Type B pancreatic cell (in vitro differentiated cells): ENCODE measurements around the gene RNF224. TPM values are rescaled to one million over a fixed set of nuclear protein-coding genes. Genes with fewer than 3 reads are reported as not detected.

Experiments
- DNase-seq: peaks from one replicate; pipeline ENCODE4 v3.0.0; 2021; ENCODE audit warnings: mixed read lengths; ENCODE audit not compliant: unreplicated experiment; ENCODE audit errors: extremely low spot score
- H3K27ac Mint-ChIP-seq: 2 replicates; pipeline ENCODE4 v1.8.0; 2021; ENCODE audit warnings: mild to moderate bottlenecking, mixed read lengths
- H3K27me3 Mint-ChIP-seq: 2 replicates; pipeline ENCODE4 v1.8.0; 2021; ENCODE audit warnings: mixed read lengths
- H3K36me3 Mint-ChIP-seq: 2 replicates; pipeline ENCODE4 v1.8.0; 2021; ENCODE audit warnings: mixed read lengths
- H3K4me1 Mint-ChIP-seq: one replicate; pipeline ENCODE4 v1.8.0; 2021; ENCODE audit warnings: mixed read lengths; ENCODE audit not compliant: unreplicated experiment
- H3K4me3 Mint-ChIP-seq: 2 replicates; pipeline ENCODE4 v1.8.0; 2021; ENCODE audit warnings: mild to moderate bottlenecking, mixed read lengths
- H3K9me3 Mint-ChIP-seq: 2 replicates; pipeline ENCODE4 v1.8.0; 2021; ENCODE audit warnings: mixed read lengths
- CTCF ChIP-seq: fragments of 200-600 bp; sonication (generic); conservative IDR thresholded peaks from 2 replicates; pipeline ENCODE4 v1.5.0; 2021; ENCODE audit warnings: antibody characterized with exemption, mild to moderate bottlenecking
- total RNA-seq: library from RNA; stranded (reverse); gene quantifications from 2 replicates; pipeline ENCODE4 v1.2.1, GENCODE V29; 2021; ENCODE audit warnings: low replicate concordance

The RNF224 gene
- total RNA-seq, 1 donor from 2014 or later: 0.48 TPM

GRCh38 chr9:137217276-137218211 lies 9.8 kb upstream of the RNF224 start:
- H3K4me1 Mint-ChIP-seq: peaks cover 3% of the 10 kb centered on the region
- H3K27me3 Mint-ChIP-seq: no peaks in the 10 kb centered on the region
- peak overlapping the region; percentile 74 for H3K4me3 Mint-ChIP-seq
- no peak for TF ChIP-seq CTCF
- no peak for DNase-seq
- no peaks in the 10 kb centered on the region for H3K9me3 Mint-ChIP-seq
- H3K36me3 Mint-ChIP-seq: no peaks in the 10 kb centered on the region
- peak overlapping the region; percentile 91 for H3K27ac Mint-ChIP-seq

- peaks cover 3% of the 10 kb centered on the region for H3K4me1 Mint-ChIP-seq
- no peak for TF ChIP-seq CTCF
- no peaks in the 10 kb centered on the region for H3K9me3 Mint-ChIP-seq
- H3K27ac Mint-ChIP-seq: peak overlapping the region; percentile 43
- H3K36me3 Mint-ChIP-seq: no peaks in the 10 kb centered on the region
- H3K27me3 Mint-ChIP-seq: no peaks in the 10 kb centered on the region
- no peak overlapping the region for H3K4me3 Mint-ChIP-seq
- no peak for DNase-seq
These were observed 9.0 kb upstream of the RNF224 start for GRCh38 chr9:137218212-137218753.

GRCh38 chr9:137218754-137219271 lies 8.5 kb upstream of the RNF224 start:
- no peak for TF ChIP-seq CTCF
- H3K4me3 Mint-ChIP-seq: peak overlapping the region; percentile 31
- H3K27me3 Mint-ChIP-seq: no peaks in the 10 kb centered on the region
- H3K36me3 Mint-ChIP-seq: no peaks in the 10 kb centered on the region
- H3K4me1 Mint-ChIP-seq: peaks cover 3% of the 10 kb centered on the region
- H3K9me3 Mint-ChIP-seq: no peaks in the 10 kb centered on the region
- no peak for DNase-seq
- peak overlapping the region; percentile 43 for H3K27ac Mint-ChIP-seq

- Mint-ChIP-seq H3K4me3 (peak overlapping the region; percentile 58), H3K36me3 (no peaks in the 10 kb centered on the region), H3K9me3 (no peaks in the 10 kb centered on the region), H3K27ac (no peak overlapping the region), H3K27me3 (no peaks in the 10 kb centered on the region), H3K4me1 (peaks cover 3% of the 10 kb centered on the region)
- no peak for DNase-seq
- no peak for TF ChIP-seq CTCF
These were observed 7.5 kb upstream of the RNF224 start for GRCh38 chr9:137219757-137220316.

- no peaks in the 10 kb centered on the region for H3K36me3 Mint-ChIP-seq
- peak overlapping the region; percentile 58 for H3K4me3 Mint-ChIP-seq
- DNase-seq: no peak
- H3K9me3 Mint-ChIP-seq: no peaks in the 10 kb centered on the region
- H3K27me3 Mint-ChIP-seq: no peaks in the 10 kb centered on the region
- peaks cover 3% of the 10 kb centered on the region for H3K4me1 Mint-ChIP-seq
- no peak for TF ChIP-seq CTCF
- H3K27ac Mint-ChIP-seq: no peak overlapping the region
These were observed 6.8 kb upstream of the RNF224 start for GRCh38 chr9:137220317-137221094.
